D341Med (cell line): Measurements from ENCODE around the gene PSG3.
"Not testable (repeated sequence)": the region's sequence is repeated elsewhere in the genome, so short reads cannot be mapped to it uniquely, and the experiment has no call there.

Experiments used
- DNase-seq: peaks from one replicate; pipeline ENCODE4 v3.0.0; 2012; ENCODE audit warnings: low spot score

Gene PSG3

DNA sequence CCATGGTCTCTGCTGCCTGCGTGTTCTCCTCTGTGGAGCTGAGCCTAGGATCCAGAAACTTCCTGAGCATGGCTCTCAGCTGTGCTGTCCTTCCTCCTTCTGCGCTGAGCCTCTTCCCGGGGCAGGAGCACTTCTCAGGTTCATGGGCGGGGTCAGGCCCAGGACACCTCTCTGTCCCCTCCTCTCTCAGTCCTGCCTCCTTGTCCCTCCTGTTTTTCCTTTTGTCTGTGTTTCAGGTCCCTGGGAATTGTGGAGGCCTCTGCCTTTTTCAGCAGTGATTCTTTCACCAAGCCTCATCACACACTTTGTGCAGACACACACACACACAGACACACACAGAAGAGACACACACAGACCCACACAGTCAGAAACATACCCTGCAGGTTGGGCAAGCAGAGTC, at the start of gene PSG3:
TSS of gene PSG3 (minus strand) at position 101 of the 400 bp plus-strand sequence. CDS start at position 4, 97 bp downstream.
- DNase-seq = not testable (repeated sequence)

DNA sequence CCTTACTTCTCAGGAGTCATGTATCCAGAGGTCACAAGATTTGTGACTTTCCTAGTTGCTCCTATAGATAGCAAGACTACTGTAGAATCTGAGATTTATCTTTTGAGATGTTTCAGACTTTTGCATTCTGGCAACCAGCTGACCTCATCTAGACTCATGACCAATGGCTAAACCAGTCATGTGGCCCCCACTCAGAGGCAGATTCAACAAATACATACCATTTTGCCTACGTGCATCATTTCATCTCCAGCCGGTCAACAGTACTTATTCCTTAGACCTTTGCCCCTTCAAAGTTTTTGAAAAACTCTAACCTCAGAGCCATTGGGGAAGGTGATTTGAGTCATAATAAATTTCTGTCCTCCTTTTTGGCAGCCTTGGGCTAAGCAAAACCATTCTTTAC, 48.5 kb upstream of the PSG3 start:
- DNase-seq = not testable (repeated sequence)

DNA sequence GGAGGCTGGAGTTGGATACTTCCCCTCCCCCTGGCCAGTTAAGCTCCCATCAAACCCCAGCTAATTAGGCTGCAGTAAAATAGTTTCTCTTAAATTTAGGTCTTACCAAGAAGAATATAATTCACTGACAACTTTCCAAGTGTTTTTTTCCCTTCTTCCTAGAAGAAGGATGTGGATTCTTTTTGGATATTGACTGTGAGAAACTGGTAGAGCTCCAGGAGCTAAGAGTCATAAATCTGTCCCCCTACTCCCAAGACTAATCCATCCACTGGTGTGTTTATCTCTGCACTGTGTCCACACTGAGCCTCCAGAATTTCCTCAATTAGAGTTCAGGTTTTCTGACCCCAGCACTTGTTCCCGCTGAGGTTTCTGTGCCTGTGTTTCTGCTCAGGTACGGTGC, 47.5 kb upstream of the PSG3 start:
- DNase-seq = not testable (repeated sequence)

DNA sequence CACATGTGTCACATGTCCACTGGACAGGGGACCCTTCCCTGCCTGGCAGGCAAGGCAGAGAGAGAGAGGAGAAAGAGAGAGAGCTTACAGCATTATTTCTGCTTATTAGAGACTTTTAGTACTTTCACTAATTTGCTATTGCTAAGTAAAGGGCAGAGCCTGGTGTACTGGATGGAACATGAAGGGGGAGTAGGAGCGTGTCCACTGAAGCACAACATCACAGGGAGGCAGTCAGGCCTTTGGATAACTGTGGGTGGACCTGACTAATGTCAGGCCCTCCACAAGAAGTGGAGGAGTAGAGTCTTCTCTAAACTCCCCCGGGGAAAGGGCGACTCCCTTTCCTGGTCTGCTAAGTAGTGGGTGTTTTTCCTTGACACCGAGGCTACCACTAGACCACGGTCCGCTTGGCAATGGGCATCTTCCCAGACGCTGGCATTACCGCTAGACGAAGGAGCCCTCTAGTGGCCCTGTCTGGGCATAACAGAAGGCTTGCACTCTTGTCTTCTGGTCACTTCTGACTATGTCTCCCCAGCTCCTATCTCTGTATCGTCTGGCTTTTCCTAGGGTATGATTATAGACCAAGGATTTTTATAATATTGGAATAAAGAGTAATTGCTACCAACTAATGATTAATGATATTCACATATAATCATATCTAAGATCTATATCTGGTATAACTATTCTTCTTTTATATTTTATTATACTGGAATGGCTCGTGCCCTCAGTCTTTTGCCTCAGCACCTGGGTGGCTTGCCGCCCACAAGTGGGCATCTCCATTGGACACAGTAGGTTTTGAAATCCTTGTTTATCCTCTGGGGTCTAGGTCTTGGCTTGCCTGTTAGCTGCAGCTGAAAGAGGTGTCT, 36.7 kb upstream of the PSG3 start:
- DNase-seq = not testable (repeated sequence)

DNA sequence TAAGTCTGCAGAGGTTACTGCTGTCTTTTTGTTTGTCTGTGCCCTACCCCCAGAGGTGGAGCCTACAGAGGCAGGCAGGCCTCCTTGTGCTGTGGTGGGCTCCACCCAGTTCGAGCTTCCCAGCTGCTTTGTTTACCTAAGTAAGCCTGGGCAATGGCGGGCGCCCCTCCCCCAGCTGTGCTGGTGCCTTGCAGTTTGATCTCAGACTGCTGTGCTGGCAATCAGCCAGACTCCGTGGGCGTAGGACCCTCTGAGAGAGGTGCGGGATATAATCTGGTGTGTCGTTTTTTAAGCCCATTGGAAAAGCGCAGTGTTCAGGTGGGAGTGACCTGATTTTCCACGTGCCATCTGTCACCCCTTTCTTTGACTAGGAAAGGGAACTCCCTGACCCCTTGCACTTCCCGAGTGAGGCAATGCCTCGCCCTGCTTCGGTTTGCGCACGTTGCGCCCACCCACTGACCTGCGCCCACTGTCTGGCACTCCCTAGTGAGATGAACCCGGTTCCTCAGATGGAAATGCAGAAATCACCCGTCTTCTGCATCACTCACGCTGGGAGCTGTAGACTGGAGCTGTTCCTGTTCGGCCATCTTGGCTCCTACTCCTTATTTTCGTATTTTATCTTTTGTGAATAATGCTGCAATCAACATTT, 34.4 kb upstream of the PSG3 start:
- not testable (repeated sequence) for DNase-seq

DNA sequence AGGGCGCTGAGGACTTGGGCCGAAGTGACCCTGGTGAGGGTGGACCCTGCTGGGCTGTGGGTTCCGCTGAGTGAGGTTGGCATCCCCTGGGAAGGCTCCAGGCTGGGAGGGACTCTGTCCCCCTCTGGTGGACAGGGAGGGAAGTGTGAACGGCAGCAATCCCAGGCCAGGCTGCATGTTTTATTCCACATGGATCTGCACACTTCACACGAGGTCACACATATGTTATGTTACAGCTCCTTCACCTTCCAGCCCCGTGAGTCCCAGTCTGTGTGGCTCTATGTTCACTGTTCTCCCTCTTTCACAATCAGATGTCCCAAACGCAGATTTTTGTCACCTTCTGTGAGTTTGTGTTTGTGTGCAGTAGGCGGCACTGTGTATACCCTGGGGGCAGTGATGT, 27.0 kb upstream of the PSG3 start:
- DNase-seq = not testable (repeated sequence)

DNA sequence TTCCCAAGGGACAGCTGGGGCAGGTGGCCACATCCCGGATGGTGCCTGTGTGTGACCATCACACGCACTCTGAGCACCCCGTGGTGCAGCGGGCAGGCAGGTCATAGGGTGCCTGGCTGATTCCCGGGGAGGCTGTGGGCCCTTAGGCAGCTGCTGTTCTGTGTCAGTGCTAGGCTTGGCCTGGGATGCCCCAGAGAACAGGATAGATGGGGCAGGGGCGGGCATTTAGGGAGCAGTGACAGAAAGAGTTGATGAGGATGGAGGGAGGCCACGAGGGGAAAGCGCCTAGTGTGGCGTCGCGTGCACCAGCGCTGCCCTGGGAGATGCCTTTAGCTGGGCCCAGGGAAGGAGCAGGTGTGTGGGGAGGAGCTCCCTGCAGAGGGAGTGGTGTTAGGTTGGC, 26.6 kb upstream of the PSG3 start:
- not testable (repeated sequence) for DNase-seq

DNA sequence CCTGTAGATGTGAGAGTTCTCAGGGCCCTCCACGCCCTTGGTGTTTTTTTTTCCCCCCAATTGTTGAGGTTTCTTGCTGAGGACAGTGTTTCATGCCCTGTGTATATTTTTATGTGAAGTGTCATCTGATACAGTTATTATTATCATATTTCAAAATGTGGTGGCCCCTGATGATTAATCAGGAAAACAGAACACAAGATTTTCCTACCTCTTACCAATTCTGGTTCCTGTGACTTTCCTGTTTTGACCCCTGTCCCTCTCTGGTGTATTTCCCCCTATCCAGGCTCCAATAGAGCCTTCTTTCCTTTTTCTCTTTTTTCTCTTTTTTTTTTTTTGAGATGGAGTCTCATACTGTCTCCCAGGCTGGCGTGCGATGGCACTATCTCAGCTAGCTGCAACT, 24.6 kb upstream of the PSG3 start:
- no peak for DNase-seq

DNA sequence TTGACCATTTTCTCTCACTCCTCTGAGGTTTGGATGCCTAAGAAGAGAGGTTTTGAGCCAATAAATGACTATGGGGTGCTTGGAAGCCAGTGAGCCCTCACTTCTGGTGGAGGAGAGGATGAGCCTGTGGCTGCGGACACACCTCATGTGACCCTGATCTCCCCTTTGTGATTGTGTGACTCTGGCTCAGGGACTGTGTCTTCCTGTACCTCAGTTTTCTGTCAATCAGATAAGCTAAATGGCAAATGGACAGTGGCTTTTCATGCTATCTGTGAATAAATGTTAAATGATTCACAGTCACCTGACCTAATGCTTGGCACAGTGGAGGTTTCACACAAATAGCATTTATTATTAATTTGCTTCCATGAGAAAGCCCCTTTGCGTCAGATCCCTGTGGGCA, 22.5 kb upstream of the PSG3 start:
- no peak for DNase-seq

DNA sequence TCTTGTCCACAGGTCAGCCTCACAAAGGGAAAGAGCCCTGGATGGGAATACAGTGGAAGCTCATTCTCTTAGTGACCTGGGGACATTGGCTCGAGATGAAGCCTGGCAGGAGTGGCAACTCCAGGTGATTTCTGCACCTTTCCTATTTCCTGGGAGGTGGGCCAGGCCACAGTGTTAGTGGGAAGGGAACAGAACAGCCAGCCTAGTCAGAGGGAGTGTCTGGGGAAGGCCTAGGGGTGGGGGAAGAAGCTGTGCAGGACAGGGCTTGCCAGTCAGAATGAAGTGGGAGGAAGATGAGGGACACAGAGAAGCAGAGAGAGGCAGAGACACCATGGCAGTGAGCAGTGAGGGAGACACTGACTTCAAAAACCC, 21.6 kb upstream of the PSG3 start:
- DNase-seq = not testable (repeated sequence)

DNA sequence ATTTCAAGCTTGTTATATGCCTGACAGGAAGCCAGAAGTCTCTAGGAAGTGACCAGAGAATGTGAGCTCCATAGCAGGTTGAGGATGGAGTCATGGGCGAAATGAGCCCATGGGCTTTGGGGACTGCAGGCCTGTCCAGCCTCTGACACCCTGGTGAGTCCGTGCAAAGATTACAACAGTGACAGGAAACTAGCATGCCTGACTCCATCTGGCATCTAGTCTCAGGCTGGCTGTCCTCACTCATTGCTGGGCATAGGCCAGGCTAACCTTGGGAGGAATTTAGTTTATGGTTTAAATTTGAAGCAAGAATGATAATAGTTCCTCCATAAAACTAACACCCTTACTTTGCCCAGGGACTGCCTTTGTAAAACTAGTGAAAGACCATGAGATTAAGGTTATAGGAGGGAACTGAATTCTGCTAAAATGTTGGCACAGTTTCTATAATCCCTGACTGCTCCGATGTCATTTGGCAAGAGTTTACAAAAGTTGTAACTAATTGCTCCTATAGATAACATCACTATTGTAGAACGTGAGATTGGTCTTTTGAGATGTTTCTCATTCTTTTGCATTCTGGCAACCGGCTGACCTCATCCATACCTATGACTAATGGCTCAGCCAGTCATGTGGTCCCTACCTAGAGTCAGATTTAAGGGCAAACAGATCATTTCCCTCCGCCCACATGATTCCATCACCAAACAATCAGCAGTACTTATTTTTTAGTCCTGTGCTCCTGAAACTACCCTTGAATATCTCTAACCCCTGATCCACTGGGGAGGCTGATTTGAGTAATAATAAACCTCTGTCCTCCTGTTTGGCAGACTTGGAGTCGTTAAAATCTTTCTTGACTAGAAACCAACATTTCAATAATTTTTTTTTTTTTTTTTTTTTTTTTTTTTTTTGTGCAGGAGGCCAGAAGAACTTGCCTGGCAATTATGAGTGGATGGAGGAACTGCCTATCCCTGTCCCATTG, 21.0 kb upstream of the PSG3 start:
- not testable (repeated sequence) for DNase-seq

DNA sequence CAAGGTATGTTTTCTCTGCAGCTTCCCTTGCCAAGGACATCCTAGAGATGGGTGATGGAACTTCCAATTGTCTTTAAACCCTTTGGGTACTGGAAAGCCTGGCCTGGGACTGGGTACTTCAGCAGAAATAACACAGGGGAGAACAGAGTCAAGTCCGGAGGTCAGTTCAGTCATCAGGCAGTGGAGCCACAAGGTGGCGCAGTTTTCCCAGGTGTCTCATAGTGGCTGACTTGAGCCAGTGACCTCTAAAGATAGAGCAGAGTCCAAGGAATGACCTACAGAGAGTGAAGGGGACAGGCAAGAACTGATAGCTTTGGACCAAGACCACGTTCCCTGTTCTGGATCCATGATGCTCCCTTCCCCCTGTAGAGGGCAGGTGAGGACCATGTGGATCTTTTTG, 18.4 kb upstream of the PSG3 start:
- DNase-seq = not testable (repeated sequence)

DNA sequence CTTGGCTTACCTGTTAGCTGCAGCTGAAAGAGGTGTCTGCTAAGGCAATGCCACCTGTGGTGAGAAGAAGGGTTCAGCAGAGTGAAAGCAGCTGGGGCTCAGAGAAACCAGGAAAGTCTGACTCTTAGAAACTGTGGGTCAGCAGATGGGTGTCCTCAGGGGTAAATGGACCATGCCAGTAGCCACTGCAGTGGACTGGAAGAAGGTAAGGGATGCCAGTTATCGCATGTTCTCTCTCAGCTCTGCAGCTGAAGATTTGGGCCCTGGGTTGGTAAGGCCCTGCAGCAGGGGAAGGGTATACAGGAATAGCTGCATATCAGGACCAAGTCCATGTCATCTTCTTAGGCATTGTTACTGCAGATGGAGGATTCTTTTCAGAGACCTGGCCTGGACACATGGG, 12.0 kb upstream of the PSG3 start:
- not testable (repeated sequence) for DNase-seq

DNA sequence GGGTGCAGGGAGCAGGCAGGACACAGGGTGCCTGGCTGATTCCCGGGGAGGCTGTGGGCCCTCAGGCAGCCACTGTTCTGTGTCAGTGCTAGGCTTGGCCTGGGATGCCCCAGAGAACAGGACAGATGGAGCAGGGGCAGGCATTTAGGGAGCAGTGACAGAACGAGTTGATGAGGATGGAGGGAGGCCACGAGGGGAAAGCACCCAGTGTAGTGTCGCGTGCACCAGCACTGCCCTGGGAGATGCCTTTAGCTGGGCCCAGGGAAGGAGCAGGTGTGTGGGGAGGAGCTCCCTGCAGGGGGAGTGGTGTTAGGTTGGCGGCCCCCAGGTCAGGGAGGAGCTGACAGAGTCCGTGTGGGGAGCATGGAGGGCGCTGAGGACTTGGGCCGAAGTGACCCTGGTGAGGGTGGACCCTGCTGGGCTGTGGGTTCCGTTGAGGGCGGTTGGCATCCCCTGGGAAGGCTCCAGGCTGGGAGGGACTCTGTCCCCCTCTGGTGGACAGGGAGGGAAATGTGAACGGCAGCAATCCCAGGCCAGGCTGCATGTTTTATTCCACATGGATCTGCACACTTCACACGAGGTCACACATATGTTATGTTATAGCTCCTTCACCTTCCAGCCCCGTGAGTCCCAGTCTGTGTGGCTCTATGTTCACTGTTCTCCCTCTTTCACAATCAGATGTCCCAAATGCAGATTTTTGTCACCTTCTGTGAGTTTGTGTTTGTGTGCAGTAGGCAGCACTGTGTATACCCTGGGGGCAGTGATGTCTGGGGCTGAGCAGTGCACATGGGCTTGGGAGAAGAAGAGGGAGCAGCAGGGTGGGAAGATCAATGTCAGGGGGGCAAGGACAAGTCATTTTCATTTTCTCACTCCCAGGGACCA, 1.7 kb upstream of the PSG3 start:
- DNase-seq = not testable (repeated sequence)

DNA sequence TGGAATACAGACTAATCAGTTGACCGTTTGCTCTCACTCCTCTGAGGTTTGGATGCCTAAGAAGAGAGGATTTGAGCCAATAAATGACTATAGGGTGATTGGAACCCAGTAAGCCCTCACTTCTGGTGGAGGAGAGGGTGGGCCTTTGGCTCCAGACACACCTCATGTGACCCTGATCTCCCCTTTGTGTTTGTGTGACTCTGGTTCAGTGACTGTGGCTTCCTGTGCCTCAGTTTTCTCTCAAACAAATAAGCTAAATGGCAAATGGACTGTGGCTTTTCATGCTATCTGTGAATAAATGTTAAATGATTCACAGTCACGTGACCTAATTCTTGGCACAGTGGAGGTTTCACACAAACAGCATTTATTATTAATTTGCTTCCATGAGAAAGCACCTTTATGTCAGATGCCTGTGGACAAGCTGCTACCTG, 2.7 kb downstream of the PSG3 start:
- DNase-seq = not testable (repeated sequence)

DNA sequence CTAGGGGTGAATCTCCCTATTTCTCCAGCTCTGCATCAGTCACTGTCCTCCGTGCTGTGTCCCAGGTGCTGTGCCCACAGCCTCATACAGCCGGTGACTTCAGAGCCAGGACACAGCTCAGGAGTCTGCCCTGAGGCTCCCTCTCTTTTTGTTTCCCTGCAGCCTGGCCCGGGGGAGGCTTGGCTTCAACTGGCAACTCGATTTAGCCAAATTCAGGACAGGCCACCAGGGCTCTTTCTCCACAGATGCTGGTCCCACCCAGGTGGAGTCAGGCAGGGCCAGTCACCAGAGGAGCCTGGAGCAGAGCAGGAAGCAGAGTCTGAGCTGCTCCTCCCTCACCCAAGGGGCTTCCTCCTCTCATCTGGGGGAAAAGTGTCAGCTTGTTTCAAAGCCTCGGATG, 11.9 kb downstream of the PSG3 start:
- DNase-seq = not testable (repeated sequence)

DNA sequence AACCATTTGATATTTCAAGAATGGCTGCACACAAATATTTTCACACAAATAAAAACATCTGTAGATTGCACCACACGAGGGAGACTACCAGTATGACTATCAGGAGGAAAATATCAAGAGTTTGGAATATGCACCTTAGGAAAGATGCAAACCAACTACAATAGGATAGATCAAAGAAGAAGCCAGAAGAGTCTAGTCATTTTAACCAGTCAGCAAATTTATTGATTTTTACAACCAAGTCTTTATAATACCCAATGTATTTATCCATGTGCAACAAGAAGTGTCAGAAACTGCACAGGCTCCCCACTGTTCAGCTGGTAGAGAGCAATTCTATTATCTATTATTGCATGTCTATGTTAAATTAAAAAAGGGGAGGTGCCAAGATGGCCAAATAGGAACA, 26.3 kb downstream of the PSG3 start:
- DNase-seq = not testable (repeated sequence)

DNA sequence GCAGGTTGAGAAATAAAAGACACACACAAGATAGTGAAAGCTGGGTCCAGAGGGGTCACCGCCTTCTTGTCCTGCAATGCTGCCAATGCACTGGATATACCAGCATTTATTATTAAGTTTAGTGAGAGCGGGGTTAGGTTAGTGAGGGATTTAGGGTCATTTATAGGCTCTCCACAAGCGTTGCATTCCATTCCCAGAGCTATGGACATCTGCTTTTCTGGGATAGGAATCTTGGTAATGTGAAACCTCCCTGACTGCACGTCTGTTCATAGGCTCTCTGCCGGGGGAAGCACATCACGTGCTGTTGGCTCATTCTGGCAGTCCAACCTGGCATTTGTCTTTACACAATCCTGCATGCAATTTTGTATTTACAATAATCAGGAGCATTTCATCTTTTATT, 27.5 kb downstream of the PSG3 start:
- not testable (repeated sequence) for DNase-seq

DNA sequence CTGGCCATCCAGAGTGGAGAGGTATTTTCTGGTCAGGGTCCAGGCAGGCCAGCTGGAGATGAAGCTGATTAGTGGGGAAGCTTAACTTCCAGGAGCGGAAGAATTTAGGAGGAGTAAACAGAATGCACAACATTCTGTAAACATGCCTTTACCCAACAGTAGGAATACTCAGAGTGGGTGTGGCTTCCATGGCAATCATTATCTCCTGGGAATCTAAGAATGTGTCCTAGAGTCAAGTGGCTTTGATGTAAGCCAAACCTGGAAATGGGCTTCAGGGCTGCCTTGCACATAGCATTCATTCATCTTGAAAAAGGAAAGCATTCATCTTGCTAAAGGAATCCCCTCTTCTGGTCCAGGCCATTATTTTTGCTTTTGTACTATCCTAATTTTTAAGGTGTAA, 29.3 kb downstream of the PSG3 start:
- not testable (repeated sequence) for DNase-seq

DNA sequence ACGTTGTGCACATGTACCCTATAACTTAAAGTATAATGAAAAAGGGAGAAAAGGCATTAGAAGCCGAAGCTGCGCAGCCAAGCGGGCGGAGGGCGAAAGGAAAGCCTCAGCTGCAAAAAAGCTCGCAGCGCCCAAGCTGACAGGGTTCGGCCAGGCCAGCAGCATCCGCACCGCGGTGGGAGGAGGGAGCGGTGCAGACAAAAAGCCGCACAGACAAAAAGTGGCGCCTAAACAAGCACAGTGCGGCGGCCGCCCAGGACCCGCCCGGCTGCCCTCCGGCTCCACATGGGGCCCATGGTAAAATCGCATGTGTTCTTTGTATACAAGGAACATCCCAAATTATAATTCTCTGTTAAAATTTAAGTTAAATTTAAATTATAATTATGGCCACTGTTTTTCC, 42.4 kb downstream of the PSG3 start:
- DNase-seq = no peak
